Stimulated activated CD4-positive, alpha-beta T cell treated with anti-CD3 and anti-CD28 coated beads, Interleukin-15, amount 100 ng/mL, for 1 hour (primary cell): ENCODE results near the gene MAD2L1BP.
A peak's percentile ranks its signal among the peaks of the same experiment; 100 is the strongest.

Experiments
- DNase-seq, 2 donors: peaks; one replicate each; pipeline ENCODE4 v3.0.0-alpha.2; 2020; ENCODE audit warnings: low read depth in 1 of 2, low spot score in 1 of 2

Gene MAD2L1BP

DNA sequence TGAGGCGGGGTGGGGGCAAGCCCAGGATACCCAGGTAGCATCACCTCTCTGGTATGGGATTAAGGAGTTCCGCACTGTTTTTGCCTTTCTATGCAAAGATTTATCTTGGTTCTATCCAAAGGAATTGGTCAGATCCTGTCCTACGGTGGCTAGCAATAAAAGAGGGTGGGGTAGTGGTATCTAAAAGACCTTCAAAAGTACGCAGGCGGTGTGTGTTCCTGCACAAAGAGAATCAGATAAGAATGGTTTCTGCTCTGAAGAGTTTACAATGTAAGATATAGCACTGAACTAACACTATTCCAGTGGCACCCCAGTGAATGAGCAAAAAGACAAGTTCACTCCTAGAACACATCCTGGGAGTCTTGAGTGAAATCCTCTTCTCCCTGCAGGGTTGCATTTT is 45.7 kb downstream of the MAD2L1BP start:
- DNase-seq, result no peak

DNA sequence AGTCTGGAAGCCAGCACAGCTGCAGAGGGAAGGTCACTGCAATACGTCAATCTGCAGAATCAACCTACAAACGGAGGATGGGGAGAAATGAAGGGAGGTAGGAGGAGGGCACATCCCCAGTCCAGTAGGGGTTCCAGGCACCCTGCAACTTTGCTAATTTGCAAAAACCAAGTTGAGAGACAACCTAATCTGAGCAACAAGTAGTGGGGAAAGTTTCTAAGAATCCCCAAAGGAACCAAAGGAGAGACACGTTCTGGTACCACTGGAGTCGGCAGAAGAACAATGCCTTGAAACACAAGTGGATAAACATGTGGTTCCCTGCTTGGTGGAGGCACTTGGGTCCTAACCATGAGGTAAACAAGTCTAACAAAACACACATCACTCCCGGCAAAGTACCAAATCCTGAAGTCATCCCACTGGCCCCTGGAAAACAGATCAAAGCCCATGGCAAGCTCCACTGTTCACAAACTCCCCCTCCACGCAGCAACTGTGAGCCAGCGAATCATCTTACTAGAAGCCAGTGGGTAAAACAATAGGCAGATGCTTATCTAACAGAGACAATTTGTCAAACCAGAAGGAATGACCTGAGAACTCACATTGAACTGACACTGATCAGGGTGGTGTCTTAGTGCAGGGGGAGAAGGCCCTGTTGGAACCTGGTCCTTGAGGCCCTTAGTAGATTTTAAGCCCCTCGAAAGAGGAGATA is 47.2 kb downstream of the MAD2L1BP start:
- DNase-seq, result no peak

DNA sequence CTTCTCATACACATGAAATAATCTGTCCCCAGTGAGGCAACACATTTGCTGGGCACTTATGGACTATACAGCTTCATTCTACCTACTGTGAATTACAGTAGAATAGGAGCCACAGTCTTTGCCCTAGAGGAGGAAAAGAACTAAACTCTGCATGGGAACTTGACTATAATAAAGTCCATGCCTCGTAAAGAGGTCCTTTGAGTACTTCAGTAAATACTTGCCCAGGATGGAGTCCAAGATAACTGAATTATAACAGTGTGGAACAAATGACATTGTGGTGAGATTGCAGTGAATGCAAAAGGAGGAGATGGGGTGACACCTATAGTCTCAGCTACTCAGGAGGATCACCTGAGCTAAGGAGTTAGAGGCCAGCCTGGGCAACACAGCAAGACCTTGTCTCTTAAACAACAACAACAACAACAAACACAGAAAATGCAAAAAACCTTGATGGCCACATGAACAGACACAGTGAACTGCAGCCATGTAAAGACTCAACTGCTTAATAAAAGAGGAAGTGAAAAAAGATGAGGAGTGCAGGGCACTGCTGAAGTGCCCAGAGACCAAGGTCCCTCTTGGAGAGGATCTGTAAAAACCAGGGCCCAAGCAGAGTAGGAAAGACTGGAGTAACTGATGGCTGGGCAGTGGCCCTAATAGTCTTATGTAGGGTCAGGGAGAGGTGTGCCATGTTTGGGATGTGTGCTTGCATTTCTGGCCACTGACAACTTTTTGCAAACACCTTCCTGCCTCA is 48.2 kb downstream of the MAD2L1BP start:
- no peak for DNase-seq

DNA sequence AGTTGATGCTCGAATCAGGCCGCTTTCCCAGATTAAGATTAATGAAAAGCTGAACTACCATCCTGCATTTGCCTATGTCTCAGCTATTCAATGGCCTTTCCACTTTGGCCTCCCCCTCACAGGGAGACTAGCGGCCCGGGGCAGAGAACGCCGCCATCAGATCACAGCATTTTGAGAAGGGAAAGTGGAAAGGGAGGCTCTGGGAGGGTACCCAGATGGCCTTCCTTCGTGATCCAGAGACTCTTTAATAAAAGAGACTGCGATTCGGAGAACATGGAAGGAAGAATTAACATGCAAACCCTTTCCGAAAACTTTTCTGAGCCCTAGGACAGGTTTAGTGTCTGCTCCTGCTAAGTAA is 51.4 kb downstream of the MAD2L1BP start:
- no peak for DNase-seq

DNA sequence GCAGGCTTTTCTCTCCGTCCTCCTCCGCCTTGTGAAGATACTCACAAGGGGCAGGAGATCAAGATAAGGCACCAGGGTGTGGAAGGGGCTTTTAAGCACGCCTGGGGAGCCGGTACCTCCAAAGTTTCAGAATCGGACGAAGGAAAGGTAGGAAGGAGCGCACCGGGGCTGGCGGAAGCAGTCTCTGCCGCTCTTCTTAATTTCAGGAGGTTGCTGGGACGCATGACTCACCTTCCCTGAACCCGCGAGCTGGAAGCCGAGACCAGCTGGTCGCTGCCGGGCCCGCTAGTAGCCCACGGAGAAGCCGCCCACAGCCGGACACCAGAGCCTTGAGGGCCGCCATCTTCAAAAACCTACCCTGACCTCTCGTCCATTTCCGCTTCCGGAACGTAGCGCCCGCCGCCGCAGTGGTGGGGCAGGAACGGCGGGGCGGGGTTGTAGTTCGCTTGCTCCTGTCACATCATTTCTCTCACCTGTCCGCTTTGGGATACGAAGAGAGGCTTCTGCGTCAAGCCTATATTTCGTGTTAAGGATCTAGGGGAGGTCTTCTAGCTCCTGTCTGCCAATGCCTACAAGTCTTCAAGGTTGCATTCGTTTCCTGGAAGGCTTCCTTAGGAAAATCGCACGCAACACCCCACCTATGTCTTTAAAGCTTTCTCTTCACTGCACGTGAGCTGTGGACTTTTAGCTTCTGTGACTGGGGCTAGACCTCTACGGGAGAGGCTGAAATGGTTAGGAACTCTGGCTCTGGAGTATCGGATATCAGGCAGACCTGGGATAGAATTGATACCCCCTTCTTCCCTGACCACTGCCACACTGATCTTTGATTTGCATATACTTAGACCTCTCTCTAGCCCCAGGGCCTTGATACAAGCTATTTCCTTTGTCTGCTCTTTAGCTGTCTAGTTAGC is 52.1 kb downstream of the MAD2L1BP start, which contains the start of gene MRPS18A:
Gene MRPS18A (minus strand): TSS at position 355 of the 911 bp plus-strand sequence. CDS start 12 bp downstream, at position 343.
- DNase-seq, result peak; percentile 45 to 59

DNA sequence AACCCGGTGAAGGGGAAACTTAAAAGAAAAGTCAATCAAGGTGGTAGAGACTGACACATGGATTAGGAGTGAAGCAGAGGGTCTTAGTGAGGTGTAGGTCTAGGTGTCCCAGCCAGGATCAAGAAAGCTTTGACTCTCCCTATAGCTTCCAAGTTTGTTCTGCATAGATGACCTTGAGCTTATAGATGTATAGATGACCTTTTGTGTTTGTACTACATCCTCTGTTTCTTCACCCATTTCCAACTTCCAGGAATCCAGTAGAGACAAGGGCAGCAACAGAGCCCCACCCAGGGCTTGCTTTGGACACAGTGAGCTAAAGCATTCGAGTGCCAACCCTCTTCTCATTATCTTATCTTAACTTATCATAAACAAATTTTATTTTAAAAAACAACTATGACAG is 53.8 kb downstream of the MAD2L1BP start:
- DNase-seq, result no peak
